ENCODE results near the gene VAC14. TPM values are rescaled to one million over a fixed set of nuclear protein-coding genes. Genes with fewer than 3 reads are reported as not detected.
A peak's percentile ranks its signal among the peaks of the same experiment; 100 is the strongest.

VAC14 gene
- total RNA-seq, 1 donor from 2014 or later: 16.1 TPM

- H3K4me1 Mint-ChIP-seq: peaks cover 3% of the 10 kb centered on the region
- Histone ChIP-seq H3K79me2 (ENCODE audit: low read depth) (no peaks in the 10 kb centered on the region), H3K4me2 (no peak overlapping the region), H3K36me3 (no peaks in the 10 kb centered on the region), H3K4me3 (no peak overlapping the region), H2AFZ (replicated peaks) (no peak overlapping the region), H3K27me3 (no peaks in the 10 kb centered on the region), H3K27ac (no peak overlapping the region), H3K9ac (no peak overlapping the region), H3F3A (ENCODE audit: low read depth) (no peaks in the 10 kb centered on the region), H3K9me3 (ENCODE audit: low read depth) (no peaks in the 10 kb centered on the region), H4K20me1 (ENCODE audit: low read depth) (peaks cover 7% of the 10 kb centered on the region), H3K4me1 (no peaks in the 10 kb centered on the region)
- H3K4me3 Mint-ChIP-seq: no peak overlapping the region
- DNase-seq (ENCODE audit: low spot score): no peak
- no peaks in the 10 kb centered on the region for H3K9me3 Mint-ChIP-seq
- H3K27ac Mint-ChIP-seq: no peak overlapping the region
- TF ChIP-seq EZH2phosphoT487 (IDR thresholded peaks at IDR 0.05): no peak
- no peak for TF ChIP-seq CTCF (IDR thresholded peaks at IDR 0.05)
- TF ChIP-seq EZH2 (IDR thresholded peaks at IDR 0.05): no peak
- H3K27me3 Mint-ChIP-seq (ENCODE audit: insufficient read depth, low read depth): peaks cover 5% of the 10 kb centered on the region
- peaks cover 8% of the 10 kb centered on the region for H3K36me3 Mint-ChIP-seq
Observed at GRCh38 chr16:70770291-70770625, 30.7 kb downstream of the VAC14 start.

- TF ChIP-seq EZH2phosphoT487 (IDR thresholded peaks at IDR 0.05): no peak
- no peak for TF ChIP-seq EZH2 (IDR thresholded peaks at IDR 0.05)
- H3K4me1 ChIP-seq: no peaks in the 10 kb centered on the region
- H3K4me3 Mint-ChIP-seq: peak overlapping the region; percentile 24
- no peak overlapping the region for H3K4me3 ChIP-seq
- H3K4me2 ChIP-seq: no peak overlapping the region
- H3K9ac ChIP-seq: no peak overlapping the region
- H3K9me3 ChIP-seq (ENCODE audit: low read depth): no peaks in the 10 kb centered on the region
- no peak overlapping the region for H3K27ac Mint-ChIP-seq
- no peaks in the 10 kb centered on the region for H3F3A ChIP-seq (ENCODE audit: low read depth)
- H3K36me3 ChIP-seq: no peaks in the 10 kb centered on the region
- peaks cover 5% of the 10 kb centered on the region for H3K27me3 Mint-ChIP-seq (ENCODE audit: insufficient read depth, low read depth)
- H3K9me3 Mint-ChIP-seq: no peaks in the 10 kb centered on the region
- peaks cover 7% of the 10 kb centered on the region for H4K20me1 ChIP-seq (ENCODE audit: low read depth)
- peaks cover 3% of the 10 kb centered on the region for H3K4me1 Mint-ChIP-seq
- no peak overlapping the region for H3K27ac ChIP-seq
- no peaks in the 10 kb centered on the region for H3K27me3 ChIP-seq
- no peak overlapping the region for H2AFZ ChIP-seq (replicated peaks)
- DNase-seq (ENCODE audit: low spot score): no peak
- H3K79me2 ChIP-seq (ENCODE audit: low read depth): no peaks in the 10 kb centered on the region
- H3K36me3 Mint-ChIP-seq: peaks cover 8% of the 10 kb centered on the region
Observed at GRCh38 chr16:70769761-70770160, 31.2 kb downstream of the VAC14 start.

GRCh38 chr16:70769131-70769530 lies 31.8 kb downstream of the VAC14 start:
- Histone ChIP-seq H3K27ac (no peak overlapping the region), H4K20me1 (ENCODE audit: low read depth) (peaks cover 7% of the 10 kb centered on the region), H3K79me2 (ENCODE audit: low read depth) (no peaks in the 10 kb centered on the region), H3K9me3 (ENCODE audit: low read depth) (no peaks in the 10 kb centered on the region), H3K27me3 (no peaks in the 10 kb centered on the region), H3K4me2 (no peak overlapping the region), H3K9ac (no peak overlapping the region), H2AFZ (replicated peaks) (no peak overlapping the region), H3K36me3 (no peaks in the 10 kb centered on the region), H3F3A (ENCODE audit: low read depth) (no peaks in the 10 kb centered on the region), H3K4me3 (no peak overlapping the region), H3K4me1 (no peaks in the 10 kb centered on the region)
- DNase-seq (ENCODE audit: low spot score): no peak
- Mint-ChIP-seq H3K36me3 (peaks cover 9% of the 10 kb centered on the region), H3K27me3 (ENCODE audit: insufficient read depth, low read depth) (peaks cover 5% of the 10 kb centered on the region), H3K4me1 (peaks cover 3% of the 10 kb centered on the region), H3K27ac (no peak overlapping the region), H3K9me3 (no peaks in the 10 kb centered on the region), H3K4me3 (no peak overlapping the region)
- TF ChIP-seq CTCF (IDR thresholded peaks at IDR 0.05): no peak
- TF ChIP-seq EZH2 (IDR thresholded peaks at IDR 0.05): no peak
- no peak for TF ChIP-seq EZH2phosphoT487 (IDR thresholded peaks at IDR 0.05)

GRCh38 chr16:70768203-70768580 lies 32.8 kb downstream of the VAC14 start:
- no peak overlapping the region for H2AFZ ChIP-seq (replicated peaks)
- no peak overlapping the region for H3K27ac ChIP-seq
- no peak overlapping the region for H3K4me3 ChIP-seq
- H4K20me1 ChIP-seq (ENCODE audit: low read depth): peaks cover 7% of the 10 kb centered on the region
- TF ChIP-seq EZH2phosphoT487 (IDR thresholded peaks at IDR 0.05) (no peak), CTCF (IDR thresholded peaks at IDR 0.05) (no peak), EZH2 (IDR thresholded peaks at IDR 0.05) (no peak)
- peaks cover 3% of the 10 kb centered on the region for H3K4me1 Mint-ChIP-seq
- no peaks in the 10 kb centered on the region for H3F3A ChIP-seq (ENCODE audit: low read depth)
- no peaks in the 10 kb centered on the region for H3K36me3 ChIP-seq
- no peak overlapping the region for H3K4me3 Mint-ChIP-seq
- no peaks in the 10 kb centered on the region for H3K27me3 ChIP-seq
- no peak overlapping the region for H3K4me2 ChIP-seq
- H3K79me2 ChIP-seq (ENCODE audit: low read depth): no peaks in the 10 kb centered on the region
- no peaks in the 10 kb centered on the region for H3K4me1 ChIP-seq
- peak overlapping the region; percentile 53 for H3K27ac Mint-ChIP-seq
- H3K27me3 Mint-ChIP-seq (ENCODE audit: insufficient read depth, low read depth): peaks cover 5% of the 10 kb centered on the region
- DNase-seq (ENCODE audit: low spot score): no peak
- no peak overlapping the region for H3K9ac ChIP-seq
- H3K36me3 Mint-ChIP-seq: peaks cover 11% of the 10 kb centered on the region
- H3K9me3 Mint-ChIP-seq: no peaks in the 10 kb centered on the region
- no peaks in the 10 kb centered on the region for H3K9me3 ChIP-seq (ENCODE audit: low read depth)
